Left ventricle myocardium inferior (tissue), 1 donor: ENCODE results near the gene GPALPP1. TPM values are rescaled to one million over a fixed set of nuclear protein-coding genes. Genes with fewer than 3 reads are reported as not detected.
"Not testable (repeated sequence)": the region's sequence is repeated elsewhere in the genome, so short reads cannot be mapped to it uniquely, and the experiment has no call there.

Experiments
- DNase-seq: peaks from one replicate; pipeline ENCODE4 v3.0.0-alpha.2; 2020
- H3K27ac ChIP-seq: fragments of 200-600 bp; replicated peaks from 2 replicates; pipeline ENCODE4 v1.8.0; 2021
- H3K27me3 ChIP-seq: fragments of 200-600 bp; 2 replicates; pipeline ENCODE4 v1.8.0; 2021; ENCODE audit warnings: low read depth
- H3K36me3 ChIP-seq: fragments of 200-600 bp; 2 replicates; pipeline ENCODE4 v1.8.0; 2021
- H3K4me1 ChIP-seq: fragments of 200-600 bp; 2 replicates; pipeline ENCODE4 v1.8.0; 2021
- H3K4me3 ChIP-seq: fragments of 200-600 bp; 2 replicates; pipeline ENCODE4 v1.8.0; 2021; ENCODE audit warnings: mild to moderate bottlenecking, moderate library complexity
- H3K9me3 ChIP-seq: fragments of 200-600 bp; replicated peaks from 2 replicates; pipeline ENCODE4 v1.8.0; 2021
- CTCF ChIP-seq: fragments of 200-600 bp; IDR thresholded peaks from 2 replicates; pipeline ENCODE4 v1.8.0; 2021; ENCODE audit warnings: antibody characterized with exemption, mild to moderate bottlenecking, borderline replicate concordance
- intact Hi-C: fragments of 100-400 bp; cut with micrococcal nuclease; formaldehyde crosslinking; loops from one replicate; pipeline ENCODE4 v1.11.0; 2022
- long read RNA-seq: library from polyadenylated mRNA; unstranded; transcript quantifications from one replicate; pipeline ENCODE4 v2.0.0, GENCODE V29; 2021
- total RNA-seq: library from RNA; stranded (reverse); fragmentation: NEBNext Ultra II Directional; extraction: Animal tissue kit (Norgen Biotek cat#: 25700); gene quantifications from one replicate; pipeline ENCODE4 v1.2.1, GENCODE V29; 2021
- donor health status: DM: no; HTN: yes; CAD: no; lungs with severe emphysema.

Gene GPALPP1
- total RNA-seq, result 10.7 TPM
- long read RNA-seq, partial matches to known transcripts, result 1 of 4 reads
- long read RNA-seq, other reads (novel, unspliced or antisense), result 2 of 4 reads

GRCh38 chr13:44989071-44989889 lies at the start of gene GPALPP1, which contains the start of gene NUFIP1:
GPALPP1 (plus strand) TSS chr13:44989538; CDS start chr13:44989655, 117 bp downstream.
NUFIP1 (minus strand) TSS chr13:44989471; CDS start chr13:44989436, 35 bp downstream.
- Histone ChIP-seq H3K36me3 (peaks cover 16% of the 10 kb centered on the region), H3K9me3 (no peaks in the 10 kb centered on the region), H3K27me3 (no peaks in the 10 kb centered on the region), H3K4me1 (peaks cover 59% of the 10 kb centered on the region), H3K27ac (peak within 1 kb of the TSS; percentile 83), H3K4me3 (peak within 1 kb of the TSS; percentile 92)
- TF ChIP-seq CTCF, result no peak
- intact Hi-C loops, result no loop called here
- peak; percentile 94 for DNase-seq

GRCh38 chr13:44943411-44943810 lies 45.9 kb upstream of the GPALPP1 start:
- DNase-seq, H3K9me3 ChIP-seq, H3K27ac ChIP-seq, H3K27me3 ChIP-seq, H3K36me3 ChIP-seq, intact Hi-C loops, H3K4me3 ChIP-seq, H3K4me1 ChIP-seq: not testable (repeated sequence)

GRCh38 chr13:44951184-44951583 lies 38.2 kb upstream of the GPALPP1 start:
- no peak for DNase-seq
- no peak overlapping the region for H3K27ac ChIP-seq
- intact Hi-C loops, result no loop called here
- peaks cover 10% of the 10 kb centered on the region for H3K4me1 ChIP-seq
- H3K9me3 ChIP-seq, result no peaks in the 10 kb centered on the region
- TF ChIP-seq CTCF, result no peak
- H3K27me3 ChIP-seq, result no peaks in the 10 kb centered on the region
- no peak overlapping the region for H3K4me3 ChIP-seq
- peaks cover 4% of the 10 kb centered on the region for H3K36me3 ChIP-seq

- H3K4me1 ChIP-seq, result peaks cover 10% of the 10 kb centered on the region
- peaks cover 4% of the 10 kb centered on the region for H3K36me3 ChIP-seq
- intact Hi-C loops, result no loop called here
- H3K27ac ChIP-seq, result no peak overlapping the region
- no peak for DNase-seq
- no peak for TF ChIP-seq CTCF
- no peaks in the 10 kb centered on the region for H3K27me3 ChIP-seq
- no peak overlapping the region for H3K4me3 ChIP-seq
- no peaks in the 10 kb centered on the region for H3K9me3 ChIP-seq
Measured at GRCh38 chr13:44952671-44953070, 36.7 kb upstream of the GPALPP1 start.

GRCh38 chr13:44954224-44954623 lies 35.1 kb upstream of the GPALPP1 start:
- TF ChIP-seq CTCF, result no peak
- Histone ChIP-seq H3K27ac (no peak overlapping the region), H3K36me3 (peaks cover 13% of the 10 kb centered on the region), H3K4me1 (peaks cover 10% of the 10 kb centered on the region), H3K27me3 (no peaks in the 10 kb centered on the region), H3K9me3 (no peaks in the 10 kb centered on the region), H3K4me3 (no peak overlapping the region)
- no peak for DNase-seq
- intact Hi-C loops, result no loop called here

GRCh38 chr13:44955406-44955805 lies 33.9 kb upstream of the GPALPP1 start:
- Histone ChIP-seq H3K4me3 (no peak overlapping the region), H3K27me3 (no peaks in the 10 kb centered on the region), H3K9me3 (no peaks in the 10 kb centered on the region), H3K4me1 (peaks cover 7% of the 10 kb centered on the region), H3K27ac (peak overlapping the region; percentile 26), H3K36me3 (peaks cover 11% of the 10 kb centered on the region)
- intact Hi-C loops, result no loop called here
- TF ChIP-seq CTCF, result no peak
- DNase-seq, result peak; percentile 21
